IMR-90 (cell line): ENCODE measurements around the gene CD46. TPM values are rescaled to one million over a fixed set of nuclear protein-coding genes. Genes with fewer than 3 reads are reported as not detected.

Experiments
- ATAC-seq: fragments of 200-7000 bp; cut with Tn5 transposase; 2 replicates; pipeline ENCODE4 v1.9.1; 2020; ENCODE audit warnings: low read depth, mild to moderate bottlenecking, moderate library complexity
- BruUV-seq: library from RNA; stranded (reverse); fragments of 400-500 nt; replicated peaks from 2 replicates; lab custom pipeline; 2021; lab: Mats Ljungman, UMichigan
- CTCF ChIA-PET: fragments of 300-600 bp; formaldehyde crosslinking; extraction: SDS; loops from one replicate; lab custom pipeline; 2021; ENCODE audit warnings: antibody characterized with exemption; lab: Yijun Ruan, JAX
- POLR2A ChIA-PET: fragments of 300-600 bp; sonication (Branson Sonifier 250); formaldehyde crosslinking; loops from one replicate; lab custom pipeline; 2022; ENCODE audit warnings: antibody characterized with exemption; ENCODE audit not compliant: unreplicated experiment; lab: Charles Lee
- DNase-seq: peaks from one replicate; pipeline ENCODE4 v3.0.0; 2013
- H2AFZ ChIP-seq: replicated peaks from 2 replicates; pipeline ENCODE3; 2013; ENCODE audit warnings: low read length, mild to moderate bottlenecking; ENCODE audit not compliant: poor library complexity
- H2AK5ac ChIP-seq: 2 replicates; pipeline ENCODE4 v1.6.1; 2013; ENCODE audit warnings: low read depth, low read length, inconsistent platforms
- H2AK9ac ChIP-seq: replicated peaks from 2 replicates; pipeline ENCODE3; 2013; ENCODE audit warnings: mild to moderate bottlenecking, low read depth, low read length, moderate library complexity; ENCODE audit not compliant: poor library complexity
- H2BK120ac ChIP-seq: 2 replicates; pipeline ENCODE4 v1.6.1; 2013; ENCODE audit warnings: low read depth, low read length, inconsistent platforms
- H2BK15ac ChIP-seq: 3 replicates; pipeline ENCODE4 v1.6.1; 2013; ENCODE audit warnings: low read depth, low read length, inconsistent platforms
- H2BK20ac ChIP-seq: 2 replicates; pipeline ENCODE4 v1.6.1; 2013; ENCODE audit warnings: low read depth, mild to moderate bottlenecking, inconsistent platforms, low read length, moderate library complexity
- H2BK5ac ChIP-seq: 2 replicates; pipeline ENCODE4 v1.6.1; 2013; ENCODE audit warnings: mild to moderate bottlenecking, low read depth, low read length, inconsistent platforms; ENCODE audit not compliant: poor library complexity, severe bottlenecking
- H3K14ac ChIP-seq: replicated peaks from 2 replicates; pipeline ENCODE4 v1.6.1; 2013; ENCODE audit warnings: low read depth, low read length, inconsistent platforms
- H3K18ac ChIP-seq: 2 replicates; pipeline ENCODE4 v1.6.1; 2013; ENCODE audit warnings: low read depth, low read length, control low read depth
- H3K23ac ChIP-seq: 2 replicates; pipeline ENCODE4 v1.6.1; 2013; ENCODE audit warnings: low read depth, low read length, inconsistent platforms
- H3K27ac ChIP-seq: 2 replicates; pipeline ENCODE4 v1.5.1; 2013; ENCODE audit warnings: mild to moderate bottlenecking, control low read depth, low read length; ENCODE audit not compliant: insufficient read depth
- H3K27me3 ChIP-seq: 2 replicates; pipeline ENCODE4 v1.6.1; 2013; ENCODE audit warnings: low read length; ENCODE audit not compliant: control insufficient read depth, insufficient read depth
- H3K36me3 ChIP-seq: 2 replicates; pipeline ENCODE4 v1.6.1; 2013; ENCODE audit warnings: low read length, mixed read lengths; ENCODE audit not compliant: control insufficient read depth, insufficient read depth
- H3K4ac ChIP-seq: 2 replicates; pipeline ENCODE4 v1.6.1; 2013; ENCODE audit warnings: low read depth, low read length, inconsistent platforms
- H3K4me1 ChIP-seq: 2 replicates; pipeline ENCODE4 v1.6.1; 2013; ENCODE audit warnings: low read length, mixed read lengths; ENCODE audit not compliant: control insufficient read depth, insufficient read depth
- H3K4me2 ChIP-seq: 2 replicates; pipeline ENCODE4 v1.6.1; 2013; ENCODE audit warnings: low read depth, mild to moderate bottlenecking, control low read depth, low read length, moderate library complexity
- H3K4me3 ChIP-seq: 2 replicates; pipeline ENCODE4 v1.5.1; 2013; ENCODE audit warnings: low read depth, mild to moderate bottlenecking, control low read depth, low read length, moderate library complexity; ENCODE audit not compliant: insufficient read depth
- H3K56ac ChIP-seq: 2 replicates; pipeline ENCODE4 v1.6.1; 2013; ENCODE audit warnings: low read length, inconsistent platforms; ENCODE audit not compliant: insufficient read depth; ENCODE audit errors: extremely low read depth
- H3K79me1 ChIP-seq, 2 experiments: 2 replicates each; pipeline ENCODE4 v1.6.1; 2013; ENCODE audit warnings: low read length in 2 of 2, inconsistent platforms in 1 of 2, low read depth in 1 of 2
- H3K9ac ChIP-seq: 2 replicates; pipeline ENCODE4 v1.6.1; 2013; ENCODE audit warnings: low read depth, low read length, control low read depth
- H3K9me1 ChIP-seq: 2 replicates; pipeline ENCODE4 v1.6.1; 2013; ENCODE audit warnings: low read length, inconsistent platforms; ENCODE audit not compliant: insufficient read depth
- H3K9me3 ChIP-seq: 2 replicates; pipeline ENCODE4 v1.6.1; 2013; ENCODE audit warnings: low read length; ENCODE audit not compliant: control insufficient read depth, insufficient read depth
- H4K20me1 ChIP-seq: 2 replicates; pipeline ENCODE4 v1.6.1; 2013; ENCODE audit warnings: low read length, inconsistent platforms; ENCODE audit not compliant: insufficient read depth
- H4K5ac ChIP-seq: 2 replicates; pipeline ENCODE4 v1.6.1; 2013; ENCODE audit warnings: mild to moderate bottlenecking, low read depth, low read length, control low read depth
- H4K8ac ChIP-seq, 2 experiments: 2 replicates each; pipeline ENCODE4 v1.6.1; 2013; ENCODE audit warnings: low read depth in 2 of 2, low read length in 2 of 2, control low read depth in 1 of 2, inconsistent platforms in 1 of 2
- H4K91ac ChIP-seq: 2 replicates; pipeline ENCODE4 v1.6.1; 2013; ENCODE audit warnings: low read depth, low read length, inconsistent platforms; ENCODE audit not compliant: insufficient read depth
- BHLHE40 ChIP-seq: fragments of 150-350 bp; IDR thresholded peaks from 2 replicates; pipeline ENCODE4 v1.6.1; 2016; ENCODE audit warnings: mild to moderate bottlenecking, low read depth, low read length
- NFE2L2 ChIP-seq: fragments of 150-350 bp; IDR thresholded peaks from 2 replicates; pipeline ENCODE4 v1.6.1; 2016; ENCODE audit warnings: low read depth, mild to moderate bottlenecking, low read length
- RAD21 ChIP-seq: IDR thresholded peaks from 2 replicates; pipeline ENCODE4 v1.6.1; 2012; ENCODE audit warnings: low read length, improper control_type of control experiment
- USF2 ChIP-seq: fragments of 150-350 bp; IDR thresholded peaks from 2 replicates; pipeline ENCODE4 v1.6.1; 2017; ENCODE audit warnings: mild to moderate bottlenecking, antibody characterized with exemption, low read length, low read depth
- WGBS, 2 experiments: methylation state at CpG; one replicate each; pipeline versions ENCODE4 v1.1.5 to v1.1.7; 2013; ENCODE audit warnings: missing lambda C conversion rate in 2 of 2; ENCODE audit not compliant: insufficient read length in 1 of 2; ENCODE audit errors: extremely low coverage in 2 of 2; 5-methylcytosine and 5-hydroxymethylcytosine counted together
- dilution Hi-C: fragments of 300-500 bp; cut with HindIII; formaldehyde crosslinking; loops from one replicate; pipeline ENCODE4 v1.14.3; 2018; ENCODE audit warnings: low sequenced_read_pairs; ENCODE audit not compliant: unreplicated experiment
- in situ Hi-C: fragments of 300-500 bp; cut with MboI; formaldehyde crosslinking; loops from 3 replicates; pipeline ENCODE4 v1.14.3; 2019; ENCODE audit warnings: low sequenced_read_pairs, inconsistent platforms, mixed read lengths
- intact Hi-C: fragments of 100-400 bp; cut with micrococcal nuclease; formaldehyde crosslinking; loops from 2 replicates; pipeline ENCODE4 v1.10.0; 2022
- polyA plus RNA-seq, 3 experiments: library from polyadenylated mRNA; depleted of rRNA; stranded (reverse); fragments of >200 nt; gene quantifications; 2 replicates each; pipeline ENCODE4 v1.2.3, GENCODE V29; 2012; ENCODE audit warnings: low replicate concordance in 1 of 3
- total RNA-seq: library from RNA; depleted of rRNA; stranded (reverse); fragments of >200 nt; gene quantifications from 2 replicates; pipeline ENCODE4 v1.2.3, GENCODE V29; 2012

Gene CD46
- total and polyA plus RNA-seq, 2 of the 4 experiments (the other 2 are of a cell fraction) = 37.1 to 82.0 TPM

- H3K9ac ChIP-seq = no peak overlapping the region
- H2BK15ac ChIP-seq = no peak overlapping the region
- POLR2A ChIA-PET = no interaction called here
- H3K9me3 ChIP-seq = no peaks in the 10 kb centered on the region
- no peak overlapping the region for H3K14ac ChIP-seq
- no peak overlapping the region for H2BK120ac ChIP-seq
- dilution Hi-C loops = no loop called here
- in situ Hi-C loops = no loop called here
- intact Hi-C loops = no loop called here
- H3K9me1 ChIP-seq = peaks cover 4% of the 10 kb centered on the region
- CTCF ChIA-PET = no interaction called here
- no peak overlapping the region for H3K4me3 ChIP-seq
- H2BK5ac ChIP-seq = no peak overlapping the region
- H3K79me1 ChIP-seq = peaks cover 3 to 12% of the 10 kb centered on the region in 2 experiments; a peak in 2 of 4 replicates
- H3K27ac ChIP-seq = no peak overlapping the region
- no peak overlapping the region for H3K4ac ChIP-seq
- BruUV-seq = no TSS peak
- ATAC-seq (no peak), DNase-seq (no peak)
- no peak overlapping the region for H2AK9ac ChIP-seq
- H4K91ac ChIP-seq = no peak overlapping the region
- no peak overlapping the region for H3K23ac ChIP-seq
- no peak overlapping the region for H2BK20ac ChIP-seq
- no peak overlapping the region for H3K56ac ChIP-seq
- no peaks in the 10 kb centered on the region for H3K27me3 ChIP-seq
- no peak overlapping the region for H2AK5ac ChIP-seq
- H3K18ac ChIP-seq = no peak overlapping the region
- no peak overlapping the region for H4K5ac ChIP-seq
- TF ChIP-seq USF2 (no peak), NFE2L2 (no peak), BHLHE40 (no peak), RAD21 (no peak)
- no peak overlapping the region for H4K8ac ChIP-seq
- peaks cover 3% of the 10 kb centered on the region for H3K4me1 ChIP-seq
- H2AFZ ChIP-seq = no peak overlapping the region
- no peaks in the 10 kb centered on the region for H3K36me3 ChIP-seq
- no CpG with 5 or more reads among the region's 6 CpGs for WGBS, 2 experiments
- H3K4me2 ChIP-seq = no peak overlapping the region
- H4K20me1 ChIP-seq = no peaks in the 10 kb centered on the region
These were observed 81.5 kb downstream of the CD46 start for GRCh38 chr1:207833381-207833780.
